Measurements from ENCODE around the gene STAT6.

STAT6 gene

GRCh38 chr12:57048423-57049118 is 62.6 kb downstream of the STAT6 start:
- DNase-seq (ENCODE audit: low read depth in 2 of 2) = no peak

GRCh38 chr12:57047981-57048380 is 63.2 kb downstream of the STAT6 start:
- no peak for DNase-seq (ENCODE audit: low read depth in 2 of 2)

GRCh38 chr12:57046947-57047890 is 63.9 kb downstream of the STAT6 start:
- no peak for DNase-seq (ENCODE audit: low read depth in 2 of 2)

- no peak for DNase-seq (ENCODE audit: low read depth in 2 of 2)
Measured at GRCh38 chr12:57046086-57046791, 64.9 kb downstream of the STAT6 start.
